Activated naive CD4-positive, alpha-beta T cell treated with anti-CD3 and anti-CD28 coated beads for 36 hours (primary cell): ENCODE results near the gene ANGPTL8. TPM values are rescaled to one million over a fixed set of nuclear protein-coding genes. Genes with fewer than 3 reads are reported as not detected.

ENCODE experiments used
- CTCF ChIA-PET: fragments of 350-600 bp; sonication (Branson Sonifier 250); formaldehyde crosslinking; loops from one replicate; lab custom pipeline; 2021; ENCODE audit warnings: antibody characterized with exemption; lab: Charles Lee
- DNase-seq: peaks from one replicate; pipeline ENCODE4 v3.0.0-alpha.2; 2020
- H3K27ac Mint-ChIP-seq: one replicate; pipeline ENCODE4 v1.8.0; 2021; ENCODE audit warnings: mild to moderate bottlenecking, mixed read lengths
- H3K27me3 Mint-ChIP-seq: one replicate; pipeline ENCODE4 v1.8.0; 2021; ENCODE audit warnings: low read depth, mixed read lengths
- H3K36me3 Mint-ChIP-seq: one replicate; pipeline ENCODE4 v1.8.0; 2021; ENCODE audit warnings: low read depth, mixed read lengths
- H3K4me1 Mint-ChIP-seq: one replicate; pipeline ENCODE4 v1.8.0; 2021; ENCODE audit warnings: low read depth, mixed read lengths
- H3K4me3 Mint-ChIP-seq: one replicate; pipeline ENCODE4 v1.8.0; 2021; ENCODE audit warnings: mild to moderate bottlenecking, moderate library complexity, mixed read lengths
- H3K9me3 Mint-ChIP-seq: one replicate; pipeline ENCODE4 v1.8.0; 2021; ENCODE audit warnings: mixed read lengths
- intact Hi-C: fragments of 100-400 bp; cut with micrococcal nuclease; formaldehyde crosslinking; loops from one replicate; pipeline ENCODE4 v1.15.1; 2023
- total RNA-seq, 2 experiments: library from RNA; stranded (reverse); gene quantifications; one replicate each; pipeline ENCODE4 v1.2.3, GENCODE V29; 2021

The ANGPTL8 gene
- total RNA-seq, 2 experiments from 2014 or later: not detected

DNA sequence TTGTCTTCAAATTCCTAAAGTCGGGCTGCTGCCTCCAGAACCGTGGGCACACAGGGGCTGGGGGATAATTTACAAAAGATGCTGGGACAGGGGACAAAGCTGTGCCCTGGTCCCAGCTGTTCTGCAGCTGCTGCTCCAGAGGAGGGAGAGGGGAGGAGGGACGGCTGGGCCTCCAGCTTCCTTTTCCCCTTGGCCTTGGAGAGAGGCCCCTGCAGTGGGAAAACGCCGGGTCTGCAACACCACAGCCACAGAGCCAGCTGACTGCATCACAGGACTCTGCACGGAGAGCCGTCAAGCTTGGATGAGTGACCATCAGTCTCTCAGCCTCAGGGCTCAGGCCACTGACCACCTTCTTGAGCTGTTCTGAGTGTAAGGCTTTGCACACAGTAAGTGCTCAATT, 16.8 kb downstream of the ANGPTL8 start:
- intact Hi-C loops: loop anchor here (5.0 kb wide), 1 partner anchor 66 kb away; no protein-coding TSS in a partner anchor
- H3K4me3 Mint-ChIP-seq: no peak overlapping the region
- no peaks in the 10 kb centered on the region for H3K36me3 Mint-ChIP-seq
- CTCF ChIA-PET: interaction anchor here (1.2 kb wide), 1 partner anchor 14 kb away, joined by 3 read pairs; no protein-coding TSS in a partner anchor
- no peaks in the 10 kb centered on the region for H3K4me1 Mint-ChIP-seq
- no peak overlapping the region for H3K27ac Mint-ChIP-seq
- no peak for DNase-seq
- H3K27me3 Mint-ChIP-seq: peaks cover 10% of the 10 kb centered on the region
- H3K9me3 Mint-ChIP-seq: no peaks in the 10 kb centered on the region

DNA sequence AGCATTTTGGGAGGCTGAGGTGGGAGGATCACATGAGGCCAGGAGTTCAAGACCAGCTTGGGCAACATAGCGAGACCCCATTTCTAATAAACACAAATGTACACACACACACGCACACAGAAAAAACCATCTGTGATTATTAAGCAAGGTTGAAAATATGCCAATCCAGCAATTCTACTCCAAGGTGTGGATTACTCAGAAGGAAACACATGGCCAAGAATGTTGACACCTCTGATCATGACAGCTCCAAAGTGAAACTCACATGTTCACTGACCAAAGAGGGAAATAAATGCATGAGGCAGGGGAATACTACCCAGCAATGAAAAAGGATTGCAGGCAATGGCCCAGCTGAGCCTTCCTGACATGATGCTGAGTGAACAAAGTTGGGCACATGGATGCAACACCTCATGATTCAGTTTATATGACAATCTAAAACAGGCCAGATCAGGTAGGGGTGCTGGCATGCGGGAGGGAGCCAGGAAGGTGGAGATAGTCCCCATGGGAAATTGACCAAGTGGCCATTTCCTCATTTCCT, 18.5 kb downstream of the ANGPTL8 start:
- Mint-ChIP-seq H3K27me3 (peaks cover 15% of the 10 kb centered on the region), H3K4me3 (no peak overlapping the region), H3K27ac (no peak overlapping the region), H3K36me3 (no peaks in the 10 kb centered on the region), H3K9me3 (no peaks in the 10 kb centered on the region), H3K4me1 (peaks cover under 1% of the 10 kb centered on the region)
- intact Hi-C loops: loop anchor here (5.0 kb wide), 1 partner anchor 64 kb away; no protein-coding TSS in a partner anchor
- no peak for DNase-seq
- CTCF ChIA-PET: no interaction called here

DNA sequence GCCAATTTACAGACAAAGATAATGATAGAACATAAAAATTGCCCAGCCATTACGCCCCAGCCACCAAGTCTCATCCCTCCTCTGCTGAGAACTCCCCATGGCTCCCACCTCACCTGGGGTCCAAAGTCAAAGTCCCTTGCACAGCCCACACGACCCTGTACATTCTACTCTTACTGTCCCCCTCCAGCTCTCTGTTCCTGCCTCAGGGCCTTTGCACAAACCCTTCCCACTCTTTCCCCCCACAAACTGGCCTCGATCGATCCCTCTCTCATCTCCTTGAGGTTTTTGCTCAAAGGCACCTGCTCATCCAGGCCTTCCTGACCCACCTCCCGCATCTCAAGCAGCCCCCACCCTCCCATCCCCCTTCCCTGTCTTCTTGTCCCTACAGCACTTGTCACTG, 21.6 kb downstream of the ANGPTL8 start:
- no peaks in the 10 kb centered on the region for H3K36me3 Mint-ChIP-seq
- DNase-seq: no peak
- H3K4me1 Mint-ChIP-seq: peaks cover 3% of the 10 kb centered on the region
- H3K27me3 Mint-ChIP-seq: peaks cover 37% of the 10 kb centered on the region
- peak overlapping the region; percentile 52 for H3K4me3 Mint-ChIP-seq
- CTCF ChIA-PET: interaction anchor here (1.0 to 1.1 kb wide), 2 partner anchors 14 to 123 kb away, joined by 3 read pairs; no protein-coding TSS in a partner anchor
- H3K9me3 Mint-ChIP-seq: no peaks in the 10 kb centered on the region
- intact Hi-C loops: no loop called here
- no peak overlapping the region for H3K27ac Mint-ChIP-seq

DNA sequence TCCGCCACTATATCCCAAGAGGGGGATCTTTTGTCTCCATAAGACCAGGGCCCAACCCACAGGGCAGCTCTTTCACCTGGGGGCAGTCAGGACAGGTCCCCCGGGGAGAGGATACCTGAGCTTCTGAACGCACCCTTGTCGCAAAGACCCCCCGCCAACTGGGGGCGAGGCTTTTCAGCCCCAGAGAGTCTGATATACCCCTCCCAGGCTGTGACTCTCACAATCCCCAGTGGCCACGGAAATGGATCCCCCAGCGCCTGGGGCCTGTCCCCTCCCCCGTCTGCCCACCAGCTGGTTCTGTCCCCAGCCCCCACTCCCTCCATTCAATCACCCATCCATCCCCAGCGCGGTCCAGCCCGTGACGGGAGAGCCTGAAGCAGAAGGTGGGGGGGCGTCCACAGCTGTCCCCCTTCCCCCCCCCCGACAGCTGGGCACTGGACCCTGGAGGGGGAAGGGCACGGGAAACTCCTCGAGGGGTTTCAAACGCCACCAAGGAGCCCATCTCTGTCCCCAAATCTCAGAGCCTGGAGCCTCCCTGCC, 22.1 kb downstream of the ANGPTL8 start:
- no peaks in the 10 kb centered on the region for H3K9me3 Mint-ChIP-seq
- H3K27ac Mint-ChIP-seq: no peak overlapping the region
- H3K27me3 Mint-ChIP-seq: peaks cover 37% of the 10 kb centered on the region
- H3K4me1 Mint-ChIP-seq: peaks cover 3% of the 10 kb centered on the region
- CTCF ChIA-PET: interaction anchor here (1.0 kb wide), 1 partner anchor 15 kb away, joined by 3 read pairs; no protein-coding TSS in a partner anchor
- no peak for DNase-seq
- H3K36me3 Mint-ChIP-seq: no peaks in the 10 kb centered on the region
- intact Hi-C loops: no loop called here
- peak overlapping the region; percentile 52 for H3K4me3 Mint-ChIP-seq

DNA sequence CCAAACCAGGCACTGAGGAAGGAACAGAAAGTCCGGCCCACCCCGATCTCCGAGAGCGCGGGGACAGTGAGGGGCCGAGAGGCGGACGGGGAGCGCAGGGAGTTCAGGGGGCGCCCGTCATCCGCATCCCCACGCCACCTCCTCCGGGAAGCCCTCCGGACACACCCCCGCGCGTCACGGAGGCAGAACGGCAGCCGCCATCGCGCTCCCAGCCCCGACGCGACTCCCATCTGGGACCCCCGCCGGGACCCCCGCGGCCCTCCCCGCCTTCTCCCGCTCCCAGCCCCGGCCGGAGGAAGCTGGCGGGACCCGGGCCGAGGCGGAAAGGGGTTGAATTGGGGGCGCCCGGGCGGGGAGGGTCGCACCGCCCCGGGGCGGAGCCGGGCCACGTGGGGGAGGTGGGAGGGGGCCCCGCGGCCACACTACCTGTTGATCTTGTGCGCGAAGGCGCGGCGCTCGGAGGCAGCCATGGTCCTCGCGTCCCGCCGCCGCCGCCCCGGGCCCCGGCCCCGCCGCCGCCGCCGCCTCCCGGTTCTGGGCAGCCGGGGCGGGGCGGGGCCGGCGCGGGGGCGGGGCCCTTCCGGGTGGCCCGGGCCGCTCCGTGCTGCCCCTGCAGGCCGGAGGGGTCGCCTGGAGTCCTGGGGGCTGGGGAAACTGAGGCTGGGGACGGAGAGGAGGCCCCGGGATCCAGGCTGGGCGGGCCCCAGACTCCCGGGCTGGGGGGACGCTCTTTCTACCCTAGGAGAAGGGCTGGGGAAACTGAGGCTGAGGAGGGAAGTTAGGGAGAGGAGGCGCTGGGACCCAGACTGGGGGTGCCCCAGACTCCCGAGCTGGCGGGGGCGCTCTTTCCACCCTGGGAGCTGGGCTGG, 22.8 kb downstream of the ANGPTL8 start, which contains the start of gene DOCK6:
TSS of gene DOCK6 (minus strand) at position 554 of the 869 bp plus-strand sequence. CDS start at position 470, 84 bp downstream.
- no peak within 1 kb of the TSS for H3K27ac Mint-ChIP-seq
- no peaks in the 10 kb centered on the region for H3K9me3 Mint-ChIP-seq
- intact Hi-C loops: no loop called here
- H3K36me3 Mint-ChIP-seq: no peaks in the 10 kb centered on the region
- DNase-seq: peak; percentile 28
- CTCF ChIA-PET: interaction anchor here (0.6 kb wide), 1 partner anchor 98 kb away, joined by 3 read pairs; no protein-coding TSS in a partner anchor
- H3K4me1 Mint-ChIP-seq: peaks cover 3% of the 10 kb centered on the region
- peak within 1 kb of the TSS; percentile 71 for H3K4me3 Mint-ChIP-seq
- H3K27me3 Mint-ChIP-seq: peaks cover 43% of the 10 kb centered on the region

DNA sequence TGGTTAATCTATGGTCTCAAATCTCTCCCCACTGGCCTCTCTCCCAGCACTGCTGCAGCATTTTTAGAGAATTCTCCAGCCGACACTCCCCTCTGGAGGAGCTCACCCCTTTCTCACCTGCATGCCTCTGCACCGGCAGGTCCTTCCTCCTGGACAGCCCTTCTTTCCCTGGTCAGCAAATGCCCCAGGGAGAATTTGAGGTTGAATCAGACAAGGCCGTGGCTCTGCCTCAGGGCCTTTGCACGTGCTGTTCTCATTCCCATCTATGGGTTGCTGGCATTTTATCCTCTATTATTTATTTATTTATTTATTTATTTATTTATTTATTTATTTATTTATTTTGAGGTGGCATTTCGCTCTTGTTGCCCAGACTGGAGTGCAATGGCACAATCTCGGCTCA, 24.3 kb downstream of the ANGPTL8 start:
- Mint-ChIP-seq H3K4me3 (peak overlapping the region; percentile 27), H3K36me3 (no peaks in the 10 kb centered on the region), H3K27ac (no peak overlapping the region), H3K27me3 (peaks cover 55% of the 10 kb centered on the region), H3K4me1 (peaks cover 3% of the 10 kb centered on the region), H3K9me3 (no peaks in the 10 kb centered on the region)
- CTCF ChIA-PET: interaction anchor here (0.9 kb wide), 1 partner anchor 30 kb away, joined by 4 read pairs; no protein-coding TSS in a partner anchor
- intact Hi-C loops: no loop called here
- DNase-seq: no peak

DNA sequence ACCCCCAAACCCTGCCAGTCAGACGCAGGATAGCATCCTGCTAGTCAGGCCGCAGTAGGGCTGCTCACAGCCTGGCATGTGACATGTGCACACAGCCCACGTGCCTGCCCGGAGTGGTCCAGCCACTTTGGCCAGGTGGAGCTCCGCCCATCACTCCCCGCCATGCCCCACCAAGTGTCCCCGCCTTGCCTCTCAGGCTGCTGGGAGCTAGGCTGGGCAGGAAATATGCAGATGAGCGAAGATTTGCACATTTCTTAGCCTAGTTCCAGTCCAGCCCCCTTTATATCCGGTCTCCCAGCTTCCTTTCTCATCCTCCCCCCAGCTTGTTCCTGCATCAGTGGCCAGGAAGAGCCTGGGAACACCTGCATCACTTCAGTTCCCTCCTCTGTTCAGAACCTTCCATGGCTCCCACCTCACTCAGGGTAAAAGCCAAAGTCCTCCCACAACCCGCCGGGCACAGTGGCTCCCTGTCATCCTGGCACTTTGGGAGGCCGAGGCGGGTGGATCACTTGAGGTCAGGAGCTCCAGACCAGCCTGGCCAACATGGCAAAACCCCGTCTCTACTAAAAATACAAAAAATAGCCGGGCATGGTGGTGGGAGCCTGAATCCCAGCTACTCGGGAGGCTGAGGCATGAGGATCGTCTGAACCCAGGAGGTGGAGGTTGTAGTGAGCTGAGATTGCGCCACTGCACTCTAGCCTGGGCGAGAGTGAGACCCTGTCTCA, 25.2 kb downstream of the ANGPTL8 start:
- intact Hi-C loops: no loop called here
- no peak for DNase-seq
- H3K9me3 Mint-ChIP-seq: no peaks in the 10 kb centered on the region
- peaks cover 62% of the 10 kb centered on the region for H3K27me3 Mint-ChIP-seq
- peaks cover 3% of the 10 kb centered on the region for H3K4me1 Mint-ChIP-seq
- no peak overlapping the region for H3K4me3 Mint-ChIP-seq
- no peaks in the 10 kb centered on the region for H3K36me3 Mint-ChIP-seq
- no peak overlapping the region for H3K27ac Mint-ChIP-seq
- CTCF ChIA-PET: no interaction called here

DNA sequence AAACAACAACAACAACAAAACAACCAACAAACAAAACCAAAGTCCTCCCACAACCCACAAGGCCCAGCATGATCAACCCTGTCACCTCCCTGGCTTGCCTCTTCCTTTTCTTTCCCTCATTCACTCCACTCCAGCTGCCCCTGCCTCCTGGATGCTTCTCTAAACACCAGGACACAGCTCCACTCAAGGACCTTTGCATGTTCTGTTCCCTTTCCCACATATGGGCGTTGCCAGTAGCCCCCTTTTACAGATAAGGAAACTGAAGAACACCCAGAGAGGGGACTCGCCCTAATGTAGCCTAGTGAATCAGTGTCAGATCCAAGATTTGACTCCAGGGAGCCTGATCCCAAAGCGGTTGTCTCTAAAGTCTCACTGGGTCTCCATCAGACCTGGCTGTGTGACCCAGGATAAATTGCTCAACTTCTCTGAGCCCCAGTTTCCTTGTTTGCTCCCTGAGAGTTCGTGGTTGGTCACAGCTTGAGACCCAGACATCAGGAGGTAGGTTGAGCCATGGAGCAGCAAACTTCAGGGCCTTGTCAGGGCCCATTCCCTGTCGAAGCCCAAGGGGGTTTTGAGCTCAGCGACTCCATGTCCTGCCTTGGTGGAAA, 25.9 kb downstream of the ANGPTL8 start:
- CTCF ChIA-PET: no interaction called here
- H3K27ac Mint-ChIP-seq: no peak overlapping the region
- H3K9me3 Mint-ChIP-seq: no peaks in the 10 kb centered on the region
- no peaks in the 10 kb centered on the region for H3K36me3 Mint-ChIP-seq
- no peak overlapping the region for H3K4me3 Mint-ChIP-seq
- peaks cover 58% of the 10 kb centered on the region for H3K27me3 Mint-ChIP-seq
- peaks cover 3% of the 10 kb centered on the region for H3K4me1 Mint-ChIP-seq
- no peak for DNase-seq
- intact Hi-C loops: no loop called here

DNA sequence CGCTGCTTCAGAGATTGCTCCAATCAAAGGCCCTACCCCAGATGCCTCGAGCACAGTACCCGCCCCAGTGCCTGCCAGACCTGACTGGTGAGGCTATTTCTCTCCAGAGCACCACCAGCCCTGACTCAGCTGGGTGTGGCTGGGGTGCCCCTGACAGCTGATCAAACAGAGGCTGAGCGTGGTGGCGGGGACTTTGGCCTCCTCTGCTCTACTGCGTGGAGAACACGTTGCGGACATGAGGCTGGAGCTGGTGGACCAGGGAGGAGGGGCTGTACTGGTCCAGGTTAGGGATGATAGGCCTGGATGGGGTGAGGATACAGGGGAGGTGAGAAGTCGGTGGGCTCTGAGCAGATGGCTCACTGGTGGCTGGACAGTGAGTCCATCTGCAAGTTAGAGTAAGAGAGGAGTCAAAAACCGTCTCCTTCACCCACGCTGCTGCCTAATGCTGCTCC, 26.4 kb downstream of the ANGPTL8 start:
- Mint-ChIP-seq H3K4me1 (peaks cover 3% of the 10 kb centered on the region), H3K9me3 (no peaks in the 10 kb centered on the region), H3K36me3 (no peaks in the 10 kb centered on the region), H3K27me3 (peaks cover 56% of the 10 kb centered on the region), H3K4me3 (no peak overlapping the region), H3K27ac (no peak overlapping the region)
- no peak for DNase-seq
- CTCF ChIA-PET: interaction anchor here (0.8 kb wide), 1 partner anchor 11 kb away, joined by 3 read pairs; no protein-coding TSS in a partner anchor
- intact Hi-C loops: no loop called here

DNA sequence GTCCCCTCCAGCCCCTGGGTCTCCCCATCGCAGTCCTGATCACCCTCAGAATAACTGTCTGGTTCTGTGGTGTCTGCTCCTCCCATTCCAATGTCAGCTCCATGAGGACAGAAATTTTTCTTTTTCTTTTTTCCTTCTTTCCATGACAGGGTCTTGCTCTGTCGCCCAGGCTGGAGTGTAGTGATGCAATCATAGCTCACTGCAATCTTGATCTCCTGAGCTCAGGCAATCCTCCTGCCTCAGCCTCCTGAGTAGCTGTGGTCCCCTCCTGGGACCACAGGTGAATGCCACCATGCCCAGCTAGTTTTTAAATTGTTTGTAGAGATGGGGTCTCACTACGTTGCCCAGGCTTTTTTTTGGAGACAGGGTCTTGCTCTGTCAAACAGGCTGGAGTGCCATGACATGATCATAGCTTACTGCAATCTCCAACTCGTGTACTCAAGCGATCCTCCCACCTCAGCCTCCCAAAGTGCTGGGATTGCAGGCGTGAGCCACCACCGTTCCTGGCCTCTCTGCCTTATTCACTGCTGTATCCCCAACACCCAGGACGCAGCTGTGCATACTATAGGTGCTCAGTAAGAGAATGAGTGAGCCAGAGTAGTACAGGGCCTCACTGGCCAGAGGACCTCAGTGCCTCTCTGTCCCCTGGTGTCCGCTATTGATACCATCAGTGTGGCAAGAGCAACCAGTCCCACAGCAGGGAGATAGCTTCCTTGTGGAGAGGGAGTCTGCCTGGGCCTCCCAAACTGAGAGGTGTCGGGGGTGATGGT, 28.1 kb downstream of the ANGPTL8 start:
- DNase-seq: no peak
- Mint-ChIP-seq H3K27ac (no peak overlapping the region), H3K27me3 (peaks cover 51% of the 10 kb centered on the region), H3K4me1 (peaks cover 3% of the 10 kb centered on the region), H3K9me3 (no peaks in the 10 kb centered on the region), H3K4me3 (no peak overlapping the region), H3K36me3 (no peaks in the 10 kb centered on the region)
- CTCF ChIA-PET: no interaction called here
- intact Hi-C loops: no loop called here

DNA sequence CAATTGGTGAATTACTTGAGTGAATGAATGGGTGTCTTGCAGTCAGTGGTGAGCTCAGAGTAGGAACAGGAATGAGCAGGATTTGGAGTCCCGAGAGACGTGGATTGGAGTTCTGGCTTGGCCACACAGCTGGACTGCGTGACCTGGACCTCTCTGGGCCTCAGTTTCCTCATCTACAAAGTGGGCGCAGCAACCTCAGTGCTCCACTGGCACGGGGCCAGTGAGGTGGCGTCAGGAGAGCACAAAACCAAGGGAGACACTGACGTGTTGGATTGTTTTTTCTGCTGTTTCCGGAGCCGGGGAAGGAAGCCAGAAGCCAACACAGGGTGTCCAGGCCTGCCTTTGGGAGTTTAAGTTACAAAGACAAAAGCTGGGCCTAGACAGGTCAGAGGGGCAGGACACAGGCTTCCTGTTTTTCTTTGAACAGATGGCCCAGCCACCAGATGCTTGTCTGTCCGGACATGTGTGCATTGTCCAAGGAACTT, 29.4 kb downstream of the ANGPTL8 start:
- H3K27me3 Mint-ChIP-seq: peaks cover 47% of the 10 kb centered on the region
- intact Hi-C loops: no loop called here
- CTCF ChIA-PET: no interaction called here

More for the DNA sequence above, 29.4 kb downstream of the ANGPTL8 start:
- no peak overlapping the region for H3K4me3 Mint-ChIP-seq
- no peaks in the 10 kb centered on the region for H3K4me1 Mint-ChIP-seq
- H3K27ac Mint-ChIP-seq: no peak overlapping the region
- no peak for DNase-seq
- H3K9me3 Mint-ChIP-seq: no peaks in the 10 kb centered on the region
- H3K36me3 Mint-ChIP-seq: no peaks in the 10 kb centered on the region
